GM19324 (cell line): Measurements from ENCODE around the gene PRELID2.
"Not testable (repeated sequence)": the region's sequence is repeated elsewhere in the genome, so short reads cannot be mapped to it uniquely, and the experiment has no call there.

Source experiments
- ATAC-seq: cut with Tn5 transposase; IDR thresholded peaks from one replicate; pipeline ENCODE4 v1.9.1; 2021; ENCODE audit warnings: mild to moderate bottlenecking, moderate library complexity; ENCODE audit not compliant: unreplicated experiment, low FRiP score

The PRELID2 gene

GRCh38 chr5:145840458-145841132 is 5.5 kb upstream of the PRELID2 start:
- no peak for ATAC-seq

GRCh38 chr5:145838276-145838675 is 3.1 kb upstream of the PRELID2 start:
- no peak for ATAC-seq

GRCh38 chr5:145836241-145836640 is 1.1 kb upstream of the PRELID2 start:
- ATAC-seq: not testable (repeated sequence)

GRCh38 chr5:145835848-145836239 is 702 bp upstream of the PRELID2 start:
- ATAC-seq: no peak

GRCh38 chr5:145834554-145834916 is 607 bp downstream of the PRELID2 start:
- peak; percentile 5 for ATAC-seq

GRCh38 chr5:145833631-145834200 is 1.4 kb downstream of the PRELID2 start:
- ATAC-seq: no peak

GRCh38 chr5:145830594-145830993 is 4.5 kb downstream of the PRELID2 start:
- no peak for ATAC-seq

GRCh38 chr5:145829708-145830361 is 5.3 kb downstream of the PRELID2 start:
- ATAC-seq: no peak

- ATAC-seq: no peak
Observed at GRCh38 chr5:145826895-145827674, 8.1 kb downstream of the PRELID2 start.

- no peak for ATAC-seq
Observed at GRCh38 chr5:145825751-145826180, 9.4 kb downstream of the PRELID2 start.

GRCh38 chr5:145824040-145824439 is 11.1 kb downstream of the PRELID2 start:
- no peak for ATAC-seq

- ATAC-seq: no peak
Observed at GRCh38 chr5:145818604-145819003, 16.5 kb downstream of the PRELID2 start.

- ATAC-seq: no peak
Observed at GRCh38 chr5:145812877-145813276, 22.3 kb downstream of the PRELID2 start.

- no peak for ATAC-seq
Observed at GRCh38 chr5:145811834-145812625, 23.1 kb downstream of the PRELID2 start.

GRCh38 chr5:145806923-145807322 is 28.2 kb downstream of the PRELID2 start:
- no peak for ATAC-seq

- ATAC-seq: no peak
Observed at GRCh38 chr5:145805819-145806218, 29.3 kb downstream of the PRELID2 start.

GRCh38 chr5:145804701-145805100 is 30.4 kb downstream of the PRELID2 start:
- no peak for ATAC-seq

- no peak for ATAC-seq
Observed at GRCh38 chr5:145803112-145804004, 31.8 kb downstream of the PRELID2 start.

- ATAC-seq: no peak
Observed at GRCh38 chr5:145801195-145801594, 33.9 kb downstream of the PRELID2 start.
